ENCODE results near the gene PACS2.

The PACS2 gene

GRCh38 chr14:105412771-105413543 lies 98.4 kb downstream of the PACS2 start:
- no peak for DNase-seq

- no peak for DNase-seq
These were observed 99.0 kb downstream of the PACS2 start for GRCh38 chr14:105413544-105413886.

GRCh38 chr14:105414456-105415371 lies 100.2 kb downstream of the PACS2 start:
- peak; percentile 38 for DNase-seq

GRCh38 chr14:105415481-105416428 lies 101.2 kb downstream of the PACS2 start:
- DNase-seq = no peak

- no peak for DNase-seq
These were observed 102.1 kb downstream of the PACS2 start for GRCh38 chr14:105416671-105417070.

GRCh38 chr14:105417690-105418121 lies 103.2 kb downstream of the PACS2 start:
- DNase-seq = no peak

- no peak for DNase-seq
These were observed 104.0 kb downstream of the PACS2 start for GRCh38 chr14:105418269-105419194.

GRCh38 chr14:105419195-105420091 lies 104.9 kb downstream of the PACS2 start, which contains the start of gene MTA1:
Gene MTA1 (plus strand): TSS chr14:105419827. CDS start chr14:105420036, 209 bp downstream.
- DNase-seq = no peak

GRCh38 chr14:105420101-105420973 lies 105.8 kb downstream of the PACS2 start:
- no peak for DNase-seq

GRCh38 chr14:105420974-105421674 lies 106.6 kb downstream of the PACS2 start:
- no peak for DNase-seq

- DNase-seq = no peak
These were observed 107.4 kb downstream of the PACS2 start for GRCh38 chr14:105421723-105422615.

- DNase-seq = no peak
These were observed 108.3 kb downstream of the PACS2 start for GRCh38 chr14:105422695-105423487.

GRCh38 chr14:105423488-105424195 lies 109.1 kb downstream of the PACS2 start:
- no peak for DNase-seq

GRCh38 chr14:105424861-105425260 lies 110.3 kb downstream of the PACS2 start:
- no peak for DNase-seq

GRCh38 chr14:105425823-105426247 lies 111.3 kb downstream of the PACS2 start:
- no peak for DNase-seq

All from DMS 273 treated with DMSO at 0.1 percent for 48 hours (cell line).